ENCODE data around the gene DBNDD1. TPM values are rescaled to one million over a fixed set of nuclear protein-coding genes. Genes with fewer than 3 reads are reported as not detected.

DBNDD1 gene
- total RNA-seq, 1 donor from 2014 or later: 2.7 TPM

- no peaks in the 10 kb centered on the region for H3K27me3 ChIP-seq
- H3K36me3 ChIP-seq: peaks cover 62 to 73% of the 10 kb centered on the region in 2 donors
- intact Hi-C loops (cut with DNase I): no loop called here
- DNase-seq (ENCODE audit: low spot score in 2 of 2): no peak
- H3K9me3 ChIP-seq: no peaks in the 10 kb centered on the region
- no peak overlapping the region for H3K27ac ChIP-seq
- H3K4me3 ChIP-seq: no peak overlapping the region
- TF ChIP-seq CTCF (IDR thresholded peaks at IDR 0.05): no peak
- no peaks in the 10 kb centered on the region for H3K4me1 ChIP-seq
Measured at GRCh38 chr16:89986600-89986999, 32.7 kb downstream of the DBNDD1 start.

GRCh38 chr16:89985219-89985618 is 34.0 kb downstream of the DBNDD1 start:
- Histone ChIP-seq H3K36me3 (peaks cover 61 to 68% of the 10 kb centered on the region in 2 donors), H3K27ac (no peak overlapping the region), H3K9me3 (no peaks in the 10 kb centered on the region), H3K4me1 (no peaks in the 10 kb centered on the region), H3K27me3 (no peaks in the 10 kb centered on the region), H3K4me3 (no peak overlapping the region)
- intact Hi-C loops (cut with DNase I): no loop called here
- TF ChIP-seq CTCF (IDR thresholded peaks at IDR 0.05): no peak
- no peak for DNase-seq (ENCODE audit: low spot score in 2 of 2)

DNA sequence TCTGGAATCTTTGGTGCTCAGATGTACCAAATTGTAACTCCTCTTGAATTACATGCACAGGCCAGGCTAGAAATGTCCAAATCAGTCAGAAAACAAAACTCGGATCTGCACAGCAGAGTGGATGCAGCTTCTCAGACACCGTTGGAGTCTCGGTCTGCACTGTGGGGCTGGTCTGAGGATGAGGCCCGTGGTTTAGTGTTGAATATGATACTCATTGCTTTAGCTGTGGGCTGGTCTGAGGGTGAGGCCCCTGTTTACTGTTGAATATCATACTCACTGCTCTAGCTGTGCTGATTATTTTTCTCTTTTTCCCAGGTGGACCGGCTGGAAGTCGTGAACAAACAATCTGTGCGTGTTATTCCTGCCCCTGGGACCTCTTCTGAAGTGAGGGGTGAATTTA is 35.0 kb downstream of the DBNDD1 start:
- H3K27ac ChIP-seq: no peak overlapping the region
- peaks cover 61 to 75% of the 10 kb centered on the region in 2 donors for H3K36me3 ChIP-seq
- DNase-seq (ENCODE audit: low spot score in 2 of 2): no peak
- H3K4me3 ChIP-seq: no peak overlapping the region
- no peak for TF ChIP-seq CTCF (IDR thresholded peaks at IDR 0.05)
- intact Hi-C loops (cut with DNase I): no loop called here
- no peaks in the 10 kb centered on the region for H3K4me1 ChIP-seq
- no peaks in the 10 kb centered on the region for H3K9me3 ChIP-seq
- no peaks in the 10 kb centered on the region for H3K27me3 ChIP-seq

GRCh38 chr16:89983536-89983935 is 35.7 kb downstream of the DBNDD1 start:
- peaks cover 58 to 73% of the 10 kb centered on the region in 2 donors for H3K36me3 ChIP-seq
- H3K4me3 ChIP-seq: no peak overlapping the region
- H3K4me1 ChIP-seq: no peaks in the 10 kb centered on the region
- TF ChIP-seq CTCF (IDR thresholded peaks at IDR 0.05): no peak
- H3K27me3 ChIP-seq: no peaks in the 10 kb centered on the region
- H3K27ac ChIP-seq: no peak overlapping the region
- H3K9me3 ChIP-seq: no peaks in the 10 kb centered on the region
- intact Hi-C loops (cut with DNase I): no loop called here
- no peak for DNase-seq (ENCODE audit: low spot score in 2 of 2)

DNA sequence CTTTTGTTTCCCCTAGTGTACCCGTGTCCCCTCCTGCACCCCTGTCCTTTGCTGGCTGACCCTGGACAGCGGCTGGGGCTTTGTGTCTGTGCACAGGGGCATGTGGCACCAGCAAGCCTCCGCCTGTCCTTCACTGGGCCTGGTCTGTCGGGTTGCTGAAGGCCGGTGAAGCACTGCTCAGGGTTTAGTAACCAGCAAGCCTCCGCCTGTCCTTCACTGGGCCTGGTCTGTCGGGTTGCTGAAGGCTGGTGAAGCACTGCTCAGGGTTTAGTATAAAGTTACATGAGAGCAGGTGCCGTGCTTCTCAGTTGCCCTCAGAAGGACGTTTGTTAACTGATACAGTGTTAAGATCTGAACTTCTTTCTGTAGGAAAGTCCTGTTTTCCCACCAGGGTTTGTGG is 36.9 kb downstream of the DBNDD1 start:
- H3K4me3 ChIP-seq: no peak overlapping the region
- DNase-seq (ENCODE audit: low spot score in 2 of 2): no peak
- intact Hi-C loops (cut with DNase I): no loop called here
- H3K36me3 ChIP-seq: peaks cover 62 to 81% of the 10 kb centered on the region in 2 donors
- no peak for TF ChIP-seq CTCF (IDR thresholded peaks at IDR 0.05)
- no peaks in the 10 kb centered on the region for H3K9me3 ChIP-seq
- H3K27ac ChIP-seq: no peak overlapping the region
- H3K4me1 ChIP-seq: no peaks in the 10 kb centered on the region
- H3K27me3 ChIP-seq: no peaks in the 10 kb centered on the region

DNA sequence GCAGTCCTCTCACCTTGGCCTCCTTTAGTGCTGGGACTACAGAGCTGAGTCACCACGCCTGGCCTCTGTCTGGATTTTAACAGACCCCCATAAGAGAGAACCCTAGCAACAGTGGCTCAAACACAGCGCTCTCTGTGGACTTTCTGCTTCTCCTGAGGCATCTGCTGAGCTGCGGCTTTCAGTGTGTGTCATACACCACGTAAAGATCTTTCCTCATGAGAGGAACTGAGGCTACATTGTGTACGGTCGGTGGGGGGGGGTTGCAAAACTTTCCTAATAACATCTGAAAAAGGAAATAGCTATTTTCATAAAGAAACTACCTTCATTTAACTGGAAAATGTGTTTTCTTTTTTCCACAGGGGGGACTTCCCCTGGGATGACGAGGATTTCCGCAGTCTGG is 37.8 kb downstream of the DBNDD1 start:
- Histone ChIP-seq H3K9me3 (no peaks in the 10 kb centered on the region), H3K4me3 (no peak overlapping the region), H3K4me1 (no peaks in the 10 kb centered on the region), H3K27ac (no peak overlapping the region), H3K36me3 (peaks cover 55 to 73% of the 10 kb centered on the region in 2 donors), H3K27me3 (no peaks in the 10 kb centered on the region)
- intact Hi-C loops (cut with DNase I): no loop called here
- no peak for TF ChIP-seq CTCF (IDR thresholded peaks at IDR 0.05)
- no peak for DNase-seq (ENCODE audit: low spot score in 2 of 2)

Measured in ascending aorta (tissue), 2 donors.